HepG2 (cell line): ENCODE data around the gene CRISP3. TPM values are rescaled to one million over a fixed set of nuclear protein-coding genes. Genes with fewer than 3 reads are reported as not detected.
A peak's percentile ranks its signal among the peaks of the same experiment; 100 is the strongest.

Experiments
- ATAC-seq: fragments of 200-7000 bp; cut with Tn5 transposase; 3 replicates; pipeline ENCODE4 v1.9.1; 2020; ENCODE audit warnings: mild to moderate bottlenecking, moderate library complexity
- BruUV-seq: library from RNA; stranded (reverse); fragments of 400-500 nt; replicated peaks from 2 replicates; lab custom pipeline; 2021; lab: Mats Ljungman, UMichigan
- CTCF ChIA-PET: fragments of 300-600 bp; formaldehyde crosslinking; extraction: SDS; loops from one replicate; lab custom pipeline; 2021; ENCODE audit warnings: low total read pairs, inconsistent platforms, low intra/inter-chr PET ratio; lab: Yijun Ruan, JAX
- POLR2A ChIA-PET: fragments of 350-600 bp; sonication (Branson Sonifier 250); formaldehyde crosslinking; loops from one replicate; lab custom pipeline; 2020; ENCODE audit warnings: antibody characterized with exemption, inconsistent platforms; lab: Yijun Ruan, JAX
- DNase-seq: peaks from one replicate; pipeline ENCODE4 v3.0.0-alpha.2; 2015; ENCODE audit warnings: low spot score
- FAIRE-seq: peaks from 3 replicates; lab custom pipeline; 2011; peaks lifted over from hg19 to GRCh38; lab: Jason Lieb, UNC
- H2AFZ ChIP-seq: one replicate; pipeline ENCODE4 v1.6.1; 2011; ENCODE audit warnings: low read length, inconsistent platforms
- H3K27ac ChIP-seq: fragments of 300-600 bp; 3 replicates; pipeline ENCODE4 v1.8.0; 2011; ENCODE audit warnings: mixed run types, mild to moderate bottlenecking, mixed read lengths, low read length, inconsistent platforms; ENCODE audit not compliant: insufficient read depth; ENCODE audit errors: extremely low read length
- H3K27me3 ChIP-seq, 2 experiments: fragments of 200-600 bp in 1 of 2; 2 replicates in 1 of 2; 3 replicates in 1 of 2; pipeline versions ENCODE4 v1.6.0 to v1.8.0; 2011; ENCODE audit warnings: low read length in 2 of 2, mild to moderate bottlenecking in 2 of 2, moderate library complexity in 2 of 2, inconsistent platforms in 1 of 2; ENCODE audit not compliant: insufficient read depth in 2 of 2, control insufficient read depth in 1 of 2
- H3K36me3 ChIP-seq, 2 experiments: fragments of 200-600 bp in 1 of 2; replicated peaks in 1 of 2; 2 replicates in 1 of 2; 3 replicates in 1 of 2; pipeline versions ENCODE4 v1.5.1 to v1.8.0; 2011; ENCODE audit warnings: low read length in 2 of 2, inconsistent platforms in 1 of 2; ENCODE audit not compliant: insufficient read depth in 2 of 2, control insufficient read depth in 1 of 2
- H3K4me1 ChIP-seq: 2 replicates; pipeline ENCODE4 v1.5.1; 2012; ENCODE audit warnings: low read length, inconsistent platforms; ENCODE audit not compliant: insufficient read depth
- H3K4me2 ChIP-seq: 2 replicates; pipeline ENCODE4 v1.6.0; 2011; ENCODE audit warnings: low read depth, low read length, inconsistent platforms
- H3K4me3 ChIP-seq, 3 experiments: fragments of 200-600 bp in 1 of 3; sonication (generic), shearing (Covaris generic) in 1 of 3; replicated peaks in 1 of 3; 2 replicates each; pipeline ENCODE4 v1.5.1; 2011 to 2016; ENCODE audit warnings: low read length in 3 of 3, inconsistent platforms in 2 of 3, low read depth in 2 of 3, mild to moderate bottlenecking in 2 of 3, control low read depth in 1 of 3, mixed read lengths in 1 of 3; ENCODE audit not compliant: insufficient read depth in 1 of 3
- H3K79me2 ChIP-seq: one replicate; pipeline ENCODE4 v1.6.1; 2011; ENCODE audit warnings: low read length, inconsistent platforms; ENCODE audit not compliant: insufficient read depth
- H3K9ac ChIP-seq: 2 replicates; pipeline ENCODE4 v1.6.0; 2011; ENCODE audit warnings: mild to moderate bottlenecking, low read depth, low read length, inconsistent platforms; ENCODE audit not compliant: insufficient read depth
- H3K9me3 ChIP-seq: 2 replicates; pipeline ENCODE4 v1.5.1; 2012; ENCODE audit warnings: mild to moderate bottlenecking, low read length
- H4K20me1 ChIP-seq: 2 replicates; pipeline ENCODE4 v1.6.0; 2011; ENCODE audit warnings: inconsistent platforms, mild to moderate bottlenecking, low read length, moderate library complexity; ENCODE audit not compliant: insufficient read depth
- FOXA3 ChIP-seq: IDR thresholded peaks from 2 replicates; pipeline ENCODE4 v1.6.1; 2016; ENCODE audit warnings: missing genetic modification reagents, missing compliant biosample characterization
- HDAC6 ChIP-seq: fragments of 200-600 bp; sonication (generic); IDR thresholded peaks from 2 replicates; pipeline ENCODE4 v1.7.0; 2017; ENCODE audit warnings: mild to moderate bottlenecking, antibody characterized with exemption, low read length, low read depth
- ISL2 ChIP-seq: sonication (generic); formaldehyde crosslinking; IDR thresholded peaks from 2 replicates; pipeline ENCODE4 v1.5.0; 2020; ENCODE audit warnings: missing genetic modification reagents
- KLF9 ChIP-seq: IDR thresholded peaks from 2 replicates; pipeline ENCODE4 v1.6.1; 2016; ENCODE audit warnings: low read depth
- MAFK ChIP-seq, 2 experiments: IDR thresholded peaks in 1 of 2; conservative IDR thresholded peaks in 1 of 2; 2 replicates each; pipeline ENCODE4 v1.6.1; 2011; ENCODE audit warnings: improper control_type of control experiment in 2 of 2, low read length in 2 of 2
- SRF ChIP-seq: IDR thresholded peaks from 2 replicates; pipeline ENCODE4 v1.6.1; 2011; ENCODE audit warnings: mild to moderate bottlenecking, low read depth, low read length, moderate library complexity
- THAP11 ChIP-seq: IDR thresholded peaks from 2 replicates; pipeline ENCODE4 v1.6.1; 2016; ENCODE audit warnings: missing biosample characterization, missing genetic modification reagents
- ZNF501 ChIP-seq: sonication (generic); formaldehyde crosslinking; IDR thresholded peaks from 2 replicates; pipeline ENCODE4 v1.5.1; 2020; ENCODE audit warnings: mild to moderate bottlenecking, moderate library complexity, missing genetic modification reagents
- ZNF510 ChIP-seq: sonication (generic); formaldehyde crosslinking; IDR thresholded peaks from 2 replicates; pipeline ENCODE4 v1.4.0; 2020; ENCODE audit warnings: low read depth, mild to moderate bottlenecking, missing genetic modification reagents
- ZNF781 ChIP-seq: sonication (generic); formaldehyde crosslinking; IDR thresholded peaks from 2 replicates; pipeline ENCODE4 v1.5.1; 2020; ENCODE audit warnings: borderline replicate concordance, mild to moderate bottlenecking, missing genetic modification reagents; ENCODE audit errors: not compliant biosample characterization
- WGBS: methylation state at CpG from one replicate; pipeline ENCODE4 v1.1.6; 2017; ENCODE audit warnings: low lambda C conversion rate; 5-methylcytosine and 5-hydroxymethylcytosine counted together
- in situ Hi-C: cut with HindIII; loops from 2 replicates; pipeline ENCODE4 v1.10.0; 2017; ENCODE audit warnings: low pct_unique_long_range_greater_than_20kb; ENCODE audit not compliant: extremely low pct_ligation_motif_present
- intact Hi-C: fragments of 100-400 bp; cut with micrococcal nuclease; formaldehyde crosslinking; loops from one replicate; pipeline ENCODE4 v1.10.0; 2022; ENCODE audit not compliant: unreplicated experiment
- polyA plus RNA-seq, 8 experiments: library from polyadenylated mRNA; depleted of rRNA in 3 of 8; stranded (reverse) in 7 of 8; unstranded in 1 of 8; fragments of >200 nt; fragmentation: Illumina TruSeq in 4 of 8; extraction: Trizol in 4 of 8; gene quantifications; 2 replicates each; pipeline versions ENCODE4 v1.2.1 to v1.2.3, GENCODE V29; 2011 to 2016; ENCODE audit warnings: low read depth in 4 of 8, missing spikeins in 1 of 8, mixed read lengths in 1 of 8; ENCODE audit not compliant: insufficient read depth in 1 of 8
- total RNA-seq, 5 experiments: library from RNA; depleted of rRNA; stranded (reverse); fragments of >200 nt; fragmentation: Illumina TruSeq; extraction: Trizol; gene quantifications; 2 replicates each; pipeline ENCODE4 v1.2.3, GENCODE V29; 2016; ENCODE audit warnings: low read depth in 1 of 5

CRISP3 gene
- total and polyA plus RNA-seq, 2 of the 13 experiments (the other 11 are each of a cell fraction or from before 2014, with no cell fraction given) = not detected

GRCh38 chr6:49775043-49775442 is 30.9 kb upstream of the CRISP3 start:
- intact Hi-C loops = loop anchor here (10.0 kb wide), 1 partner anchor 70 kb away; no protein-coding TSS in a partner anchor
- DNase-seq = no peak

DNA sequence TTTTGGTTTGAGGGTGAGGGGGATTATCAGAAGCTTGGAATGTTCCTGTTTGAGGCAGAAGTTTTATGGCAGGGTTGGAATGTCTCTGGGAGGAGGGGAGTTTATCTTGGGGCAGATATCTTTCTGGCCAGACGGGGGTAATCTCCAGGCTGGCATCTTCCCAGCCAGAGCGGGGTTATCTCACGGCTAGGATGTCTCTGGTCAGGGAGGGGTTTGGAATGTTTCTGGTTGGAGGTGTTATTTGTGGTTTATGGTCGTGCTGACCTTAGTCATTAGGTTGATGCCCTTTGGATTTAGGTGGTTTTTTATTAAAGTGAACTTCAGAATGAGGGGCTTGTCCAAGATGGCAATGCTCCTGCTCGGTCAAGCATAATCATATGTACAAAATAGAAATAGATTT is 28.1 kb upstream of the CRISP3 start:
- no peak overlapping the region for H3K27ac ChIP-seq
- POLR2A ChIA-PET = no interaction called here
- H3K79me2 ChIP-seq = no peaks in the 10 kb centered on the region
- no peaks in the 10 kb centered on the region for H3K36me3 ChIP-seq
- FAIRE-seq (no peak), DNase-seq (no peak)
- no TSS peak for BruUV-seq
- no peaks in the 10 kb centered on the region for H3K9me3 ChIP-seq
- H3K4me3 ChIP-seq = no peak overlapping the region
- 9% methylated on average over 5 of the region's 5 CpGs for WGBS
- no peak overlapping the region for H2AFZ ChIP-seq
- H3K4me1 ChIP-seq = peaks cover 9% of the 10 kb centered on the region
- no peak overlapping the region for H3K9ac ChIP-seq
- in situ Hi-C loops (no loop called here), intact Hi-C loops (loop anchor here (10.0 kb wide), 1 partner anchor 73 kb away; no protein-coding TSS in a partner anchor)
- no peaks in the 10 kb centered on the region for H3K27me3 ChIP-seq
- no peak overlapping the region for H3K4me2 ChIP-seq
- TF ChIP-seq ZNF781 (CRISPR knock-in tag) = no peak
- no peak for TF ChIP-seq ISL2 (CRISPR knock-in tag)
- TF ChIP-seq ZNF510 (CRISPR knock-in tag) = no peak
- TF ChIP-seq KLF9 (CRISPR knock-in tag) = no peak
- TF ChIP-seq HDAC6 = no peak
- no peak for TF ChIP-seq ZNF501
- no peak for TF ChIP-seq MAFK (conservative IDR thresholded peaks at IDR 0.05 in 1 of 2, IDR thresholded peaks at IDR 0.05 in 1 of 2; ENCODE audit: low read length in 2 of 2)
- no peak for TF ChIP-seq FOXA3 (CRISPR knock-in tag)
- TF ChIP-seq, all 625 proteins: peak for 0
- ATAC-seq = no peak
- no peaks in the 10 kb centered on the region for H4K20me1 ChIP-seq
- CTCF ChIA-PET = no interaction called here

More at GRCh38 chr6:49775043-49775442, 30.9 kb upstream of the CRISP3 start:
- POLR2A ChIA-PET = no interaction called here
- H3K4me2 ChIP-seq = no peak overlapping the region
- no peaks in the 10 kb centered on the region for H3K27me3 ChIP-seq
- TF ChIP-seq THAP11 (CRISPR knock-in tag) (no peak), SRF (peak; percentile 60; the same call in 1 of the 2 replicates)
- TF ChIP-seq, all 625 proteins: peak for 1
- ATAC-seq (no peak), FAIRE-seq (no peak)
- Histone ChIP-seq H3K4me1 (no peaks in the 10 kb centered on the region), H3K9me3 (no peaks in the 10 kb centered on the region), H4K20me1 (no peaks in the 10 kb centered on the region), H3K9ac (no peak overlapping the region), H3K27ac (no peak overlapping the region), H3K36me3 (no peaks in the 10 kb centered on the region), H3K4me3 (no peak overlapping the region), H2AFZ (no peak overlapping the region), H3K79me2 (no peaks in the 10 kb centered on the region)
- in situ Hi-C loops = no loop called here
- CTCF ChIA-PET = no interaction called here
- BruUV-seq = no TSS peak
